ENCODE data around the gene FAM204A.

FAM204A gene

DNA sequence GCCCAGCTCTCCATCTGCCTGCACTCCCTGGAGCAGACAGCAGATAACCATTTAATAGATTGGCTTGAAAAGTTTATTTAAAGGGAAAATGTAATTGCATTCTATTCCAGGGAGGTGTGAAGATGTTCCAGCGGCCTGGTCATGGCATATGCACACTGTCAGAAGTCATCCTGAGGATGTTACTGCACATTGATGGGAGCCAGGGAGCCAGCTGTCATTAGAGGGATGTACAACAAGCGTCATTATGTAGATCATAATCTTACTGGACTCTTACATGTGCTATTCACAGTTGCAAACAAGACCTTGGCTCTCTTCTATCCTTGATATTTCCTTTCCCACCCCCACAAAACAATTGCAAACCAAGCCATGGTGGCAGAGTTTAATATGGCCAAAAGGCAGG lies 65.4 kb downstream of the FAM204A start:
- DNase-seq: no peak

DNA sequence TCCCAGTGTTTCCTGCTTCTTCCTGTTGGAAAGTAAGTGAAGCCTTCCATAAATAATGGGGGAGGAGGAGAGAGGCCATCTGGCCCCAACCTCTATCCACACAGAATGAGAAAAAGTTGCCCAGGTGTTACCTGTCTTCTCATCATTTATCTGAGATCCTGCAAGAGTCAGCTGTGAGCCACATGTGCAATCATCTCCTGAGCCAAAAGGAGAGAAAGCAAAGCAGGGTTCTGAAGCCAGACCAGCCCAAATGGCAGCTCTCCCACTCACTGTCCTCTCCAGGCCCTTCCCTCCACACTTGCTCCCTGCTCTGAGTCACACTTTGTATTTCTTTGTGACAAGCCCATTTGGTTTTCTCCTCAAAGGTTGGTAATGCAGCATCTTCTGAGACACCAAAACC lies 65.9 kb downstream of the FAM204A start:
- DNase-seq: no peak

DNA sequence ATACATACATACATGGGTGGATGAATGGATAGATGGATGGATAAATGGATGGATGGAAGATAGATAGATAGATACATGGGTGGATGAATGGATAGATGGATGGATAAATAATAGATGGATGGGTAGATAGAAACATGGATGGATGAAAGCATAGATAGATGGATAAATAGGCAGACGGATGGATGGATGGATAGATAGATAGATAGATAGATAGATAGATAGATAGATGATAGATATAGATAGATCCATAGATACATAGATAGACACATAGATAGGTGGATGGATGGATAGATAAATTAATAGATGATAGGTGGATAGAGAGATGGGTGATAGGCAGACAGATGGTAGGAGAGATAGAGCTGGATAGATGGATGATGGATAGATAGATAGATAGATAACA lies 68.5 kb downstream of the FAM204A start:
- no peak for DNase-seq

DNA sequence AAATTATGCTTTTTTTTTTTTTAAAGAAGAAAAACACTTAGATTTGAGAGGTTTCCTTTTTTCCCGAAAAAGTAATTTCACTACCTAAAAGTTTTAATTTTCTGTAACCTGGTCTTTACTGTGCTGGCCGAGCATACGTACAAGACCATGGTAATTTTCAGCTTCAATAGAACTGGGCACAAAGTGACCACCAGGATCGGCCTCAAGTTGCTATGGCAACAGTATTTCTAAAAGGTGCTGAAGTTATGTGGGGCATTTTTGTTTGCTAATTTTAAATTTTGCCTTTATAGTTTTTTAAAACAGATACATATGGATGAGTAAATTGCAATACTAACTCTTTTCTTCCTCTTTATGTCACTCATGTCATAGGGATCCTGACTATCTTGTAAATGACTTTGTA lies 69.4 kb downstream of the FAM204A start:
- no peak for DNase-seq

DNA sequence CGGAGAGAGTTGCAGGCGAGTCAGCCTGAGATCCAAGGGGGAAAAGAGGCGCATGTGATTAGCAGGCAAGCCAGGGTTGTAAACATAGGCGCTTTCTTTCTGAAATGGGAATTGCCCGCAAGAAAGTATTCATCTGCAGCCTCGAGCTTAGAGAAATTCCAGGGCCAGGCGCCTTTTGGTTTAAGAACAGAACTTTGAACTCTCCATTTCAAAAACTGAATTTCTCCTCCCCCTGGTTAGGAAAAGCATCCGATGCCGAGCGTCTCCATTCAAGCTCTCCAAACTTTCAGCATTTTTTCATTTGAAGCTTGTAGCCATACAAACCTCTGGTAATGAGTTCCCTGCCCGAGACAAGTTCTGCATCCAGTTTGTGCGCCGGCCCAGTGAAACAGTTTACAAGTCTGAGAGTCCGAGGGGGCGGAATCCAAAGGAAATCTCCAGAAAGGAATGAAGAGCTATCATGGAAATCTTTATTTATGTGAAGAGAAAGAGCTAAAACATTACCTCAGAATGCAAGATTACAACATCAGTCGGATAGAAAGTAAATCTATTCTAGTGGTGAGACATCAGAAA lies 69.9 kb downstream of the FAM204A start:
- DNase-seq: no peak

DNA sequence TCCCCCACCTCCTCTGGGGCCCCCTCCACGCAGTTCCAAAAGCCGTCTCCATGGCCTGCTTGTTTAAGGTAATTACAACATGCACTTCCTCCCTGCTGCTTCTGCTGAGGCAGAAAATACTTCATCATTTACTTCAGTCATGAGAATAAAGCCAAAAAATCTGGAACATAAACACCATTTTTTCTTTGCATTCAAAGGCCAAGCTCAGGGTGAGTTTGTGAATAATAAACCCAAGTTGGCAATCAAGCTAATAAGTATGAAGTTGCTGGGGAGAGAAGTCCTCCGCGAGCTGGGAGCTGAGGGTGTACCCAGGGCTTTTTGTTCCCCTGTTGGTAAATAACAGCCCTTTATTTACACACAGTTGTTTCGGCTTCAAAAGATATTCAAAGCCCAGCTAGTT lies 70.5 kb downstream of the FAM204A start:
- DNase-seq: no peak

DNA sequence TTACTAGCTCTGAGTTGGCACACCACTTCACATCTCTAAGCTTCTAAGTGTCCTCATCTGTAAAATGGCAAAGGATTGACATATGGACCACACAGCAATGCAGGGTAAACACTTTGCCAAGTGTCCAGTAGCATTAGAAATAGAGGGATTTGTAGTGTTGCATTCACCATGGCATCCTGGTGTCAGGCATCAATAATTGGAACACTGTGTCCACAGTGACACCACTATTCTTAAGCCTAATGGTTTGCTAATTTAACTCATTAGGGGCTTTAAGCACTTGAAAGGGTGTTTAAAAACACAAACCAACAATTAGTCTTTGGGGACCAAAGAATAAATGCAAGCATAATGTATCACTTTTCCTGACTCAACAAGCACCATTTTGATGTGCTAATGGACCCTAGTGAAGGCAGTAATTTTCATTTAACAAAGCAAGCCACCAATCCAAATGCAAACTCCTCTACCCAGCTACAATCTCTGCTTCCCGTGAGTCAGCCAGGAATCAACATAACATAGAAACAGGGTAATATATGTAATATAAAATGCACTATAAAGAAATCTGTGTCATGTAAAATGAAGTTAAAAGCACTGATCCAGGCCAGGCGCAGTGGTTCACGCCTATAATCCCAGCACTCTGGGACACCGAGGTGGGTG lies 75.9 kb downstream of the FAM204A start:
- no peak for DNase-seq

DNA sequence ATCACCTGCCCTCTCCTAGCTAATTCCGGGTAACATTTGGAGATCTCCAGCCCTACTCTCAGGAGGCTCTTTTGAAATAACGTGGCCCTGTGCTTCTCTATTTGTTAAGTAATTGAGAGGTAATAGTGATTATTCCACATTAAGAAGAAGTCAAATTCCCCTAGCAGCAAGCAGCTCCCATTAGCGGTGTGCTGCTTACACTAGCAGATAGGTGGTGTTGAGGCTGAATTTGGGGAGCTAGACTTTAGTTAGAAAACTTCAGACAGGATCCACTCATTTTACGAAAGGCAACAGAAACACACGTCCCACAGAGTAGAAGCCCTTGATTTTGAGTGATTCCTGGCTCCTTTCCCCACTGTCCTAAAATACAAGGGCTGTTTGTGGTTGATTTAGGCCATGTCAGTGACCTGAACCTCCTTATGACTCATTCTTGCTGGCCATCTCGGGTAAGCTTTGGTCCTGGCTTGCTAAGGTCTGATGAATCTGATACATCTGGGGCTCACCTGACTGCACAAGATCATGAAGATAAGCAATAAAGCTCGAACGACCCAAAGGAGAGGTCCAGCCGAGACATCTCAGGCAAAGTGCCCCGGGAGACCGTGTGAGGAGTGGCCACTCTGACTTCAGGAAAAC lies 77.2 kb downstream of the FAM204A start:
- DNase-seq: no peak

DNA sequence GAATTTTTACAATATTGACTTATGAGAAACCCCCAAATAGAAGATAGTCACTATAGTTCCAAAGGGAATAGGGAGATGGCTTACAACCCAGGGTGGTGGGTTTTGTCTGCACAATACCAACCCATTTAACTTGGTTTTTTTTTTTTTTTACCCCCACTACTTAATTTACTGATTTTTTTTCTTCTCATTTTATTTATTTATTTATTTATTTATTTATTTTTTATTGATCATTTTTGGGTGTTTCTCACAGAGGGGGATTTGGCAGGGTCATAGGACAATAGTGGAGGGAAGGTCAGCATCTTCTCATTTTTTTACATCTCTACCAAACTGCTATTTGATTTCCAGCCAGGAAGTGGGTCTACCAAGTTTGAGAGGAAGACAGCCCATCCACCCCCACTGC lies 77.9 kb downstream of the FAM204A start:
- no peak for DNase-seq

DNA sequence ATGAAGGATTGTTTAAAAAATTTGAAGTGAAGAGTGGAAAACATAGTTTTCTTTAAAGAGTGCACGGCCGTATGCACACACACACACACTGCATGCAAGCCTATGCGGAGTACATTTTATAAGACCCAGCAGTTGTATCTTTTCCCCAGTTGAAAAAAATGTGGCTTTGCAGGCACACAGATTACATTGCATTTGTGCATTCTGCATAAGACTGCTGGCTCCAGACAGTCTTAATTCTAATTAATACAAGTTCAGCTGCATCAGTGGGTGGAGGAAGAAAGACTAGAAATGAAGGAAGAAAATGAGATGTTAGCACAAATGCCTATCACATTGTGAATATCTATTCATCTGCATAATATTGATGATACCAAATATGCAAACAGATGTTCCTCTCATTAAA lies 79.6 kb downstream of the FAM204A start:
- DNase-seq: no peak

DNA sequence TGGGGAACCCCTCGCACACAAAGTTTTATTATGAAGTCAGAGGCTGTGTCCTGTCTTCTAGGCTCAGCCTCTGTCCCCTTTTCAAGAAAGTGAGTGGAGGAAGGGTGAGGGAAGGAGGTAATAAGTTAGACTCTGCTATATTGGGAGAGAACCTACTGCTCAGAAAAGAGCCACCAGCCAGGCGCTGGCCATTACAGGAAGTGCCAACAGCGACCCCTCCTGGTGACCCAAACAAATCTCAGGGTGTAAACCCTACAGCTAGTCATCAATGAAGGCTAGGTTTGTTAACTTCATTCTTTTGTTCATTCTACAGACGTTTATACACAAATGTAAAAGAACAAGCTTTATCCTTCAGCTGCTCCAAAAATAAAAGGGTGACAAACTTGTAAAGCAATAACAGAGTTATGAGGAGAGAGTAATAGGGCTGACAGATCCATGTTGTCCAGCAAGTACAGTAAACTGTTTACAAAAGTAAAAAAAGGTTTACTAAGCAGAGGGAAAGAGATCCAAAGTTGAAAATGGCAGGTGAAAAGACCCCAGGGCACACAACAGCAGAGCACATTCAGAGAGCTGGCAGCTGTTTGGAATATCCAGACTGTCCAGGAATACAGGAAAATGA lies 82.7 kb downstream of the FAM204A start:
- no peak for DNase-seq

DNA sequence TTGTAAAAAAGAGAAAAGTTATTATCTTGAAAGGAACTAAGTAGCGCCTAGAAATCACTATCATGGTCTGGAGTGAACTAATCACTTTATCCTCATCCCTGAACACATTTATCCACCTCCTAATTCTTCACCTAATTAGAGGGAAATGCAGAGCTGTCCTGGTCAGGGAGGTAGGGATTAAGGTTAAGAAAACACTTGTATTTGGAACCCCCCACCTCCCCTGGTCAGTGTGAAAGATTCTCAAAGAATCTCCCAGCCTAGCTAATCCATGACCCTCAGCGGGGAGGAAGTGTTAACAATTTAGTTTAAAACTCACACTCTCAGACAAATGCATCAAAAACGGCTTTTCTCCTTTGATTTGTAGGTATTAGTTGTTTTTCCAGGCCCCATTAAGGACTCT lies 83.8 kb downstream of the FAM204A start:
- no peak for DNase-seq

DNA sequence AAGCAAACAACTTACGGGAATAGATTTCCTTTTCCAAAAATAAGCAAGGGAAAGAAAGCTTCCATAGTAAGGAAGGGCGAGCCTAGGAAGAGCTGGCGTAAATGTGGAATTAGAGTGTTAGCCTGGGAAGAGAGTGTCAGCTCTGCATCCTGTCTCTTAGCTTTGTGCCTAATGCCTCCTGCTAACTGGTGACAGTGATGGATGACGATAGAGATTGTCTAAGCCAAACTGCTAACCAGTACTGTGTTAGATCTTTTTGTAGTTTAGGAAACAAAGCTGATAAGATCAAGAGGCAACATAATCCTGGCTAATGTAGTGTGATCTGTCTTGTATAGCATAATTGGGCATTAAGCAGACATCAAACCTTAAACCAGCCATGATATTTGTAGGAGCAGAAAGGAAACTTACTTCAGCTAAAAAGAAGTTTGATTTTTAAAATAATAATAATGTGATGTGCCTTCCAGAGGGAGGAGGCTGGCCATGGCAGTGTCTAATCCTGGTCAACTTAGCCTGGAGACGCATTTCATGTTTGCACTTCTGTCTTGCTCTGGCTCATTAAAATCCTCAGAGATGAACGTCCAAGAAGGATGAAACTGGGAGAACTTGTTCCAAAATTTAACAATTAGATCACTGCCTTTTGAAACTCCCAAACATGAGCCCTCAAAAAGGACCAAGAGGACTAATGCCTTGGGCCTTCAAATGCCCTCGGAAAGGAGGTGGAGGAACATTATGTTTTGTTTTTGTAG lies 85.1 kb downstream of the FAM204A start:
- DNase-seq: no peak

DNA sequence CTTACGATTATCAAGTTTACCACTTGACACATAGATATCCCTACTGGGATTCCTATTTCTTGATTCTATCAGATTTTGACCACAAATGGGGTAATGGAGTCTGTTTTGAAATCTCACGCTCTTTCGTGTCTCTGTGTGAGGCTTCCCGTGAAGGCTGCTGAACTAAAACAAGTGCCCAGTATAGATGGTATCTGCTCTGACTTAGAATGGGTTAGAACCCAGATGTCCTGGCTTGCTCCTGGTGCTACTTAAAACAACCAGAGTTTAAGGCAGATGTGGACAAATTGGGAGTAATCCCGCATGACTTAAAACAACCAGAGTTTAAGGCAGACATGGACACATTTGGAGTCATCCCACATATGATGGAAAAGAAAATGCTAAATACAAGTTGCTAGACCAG lies 85.9 kb downstream of the FAM204A start:
- DNase-seq: no peak

DNA sequence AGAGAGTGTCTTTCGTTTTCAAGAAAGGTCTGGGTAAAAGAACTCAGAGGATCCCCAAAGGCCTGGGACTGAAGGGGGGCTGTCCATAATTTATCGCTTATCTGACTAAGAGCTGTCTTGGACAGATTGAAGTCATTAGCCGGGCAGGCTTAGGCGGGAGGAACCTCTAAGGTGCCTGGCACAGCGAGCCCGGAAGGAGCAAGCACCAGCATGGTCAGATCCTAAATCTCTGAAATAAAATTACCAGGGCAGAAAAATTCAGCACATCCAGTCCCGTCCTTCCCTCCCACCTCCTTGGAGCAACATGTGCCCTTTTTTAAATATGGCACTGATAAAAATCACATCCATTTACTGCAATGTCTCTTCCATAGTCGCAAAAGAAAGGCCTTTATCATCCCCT lies 86.8 kb downstream of the FAM204A start:
- no peak for DNase-seq

DNA sequence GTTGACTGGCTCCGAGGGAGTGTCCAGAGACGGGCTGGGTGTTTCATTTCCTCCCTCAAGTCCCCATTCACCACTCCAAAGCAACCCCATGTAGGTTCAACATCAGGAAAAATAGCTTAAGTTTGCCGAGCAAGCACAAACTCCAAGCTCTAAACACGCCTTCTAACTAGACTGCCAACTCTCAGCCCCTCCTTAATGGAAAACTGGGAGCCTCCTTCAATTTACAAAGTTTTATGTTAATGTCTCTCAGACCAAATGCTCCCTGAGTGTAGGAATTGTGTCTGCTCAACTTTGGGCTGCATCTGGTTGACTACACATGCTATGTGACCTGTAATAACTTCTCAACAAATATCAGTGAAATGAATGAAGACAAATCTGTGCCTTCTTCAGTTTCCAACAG lies 87.5 kb downstream of the FAM204A start:
- no peak for DNase-seq

DNA sequence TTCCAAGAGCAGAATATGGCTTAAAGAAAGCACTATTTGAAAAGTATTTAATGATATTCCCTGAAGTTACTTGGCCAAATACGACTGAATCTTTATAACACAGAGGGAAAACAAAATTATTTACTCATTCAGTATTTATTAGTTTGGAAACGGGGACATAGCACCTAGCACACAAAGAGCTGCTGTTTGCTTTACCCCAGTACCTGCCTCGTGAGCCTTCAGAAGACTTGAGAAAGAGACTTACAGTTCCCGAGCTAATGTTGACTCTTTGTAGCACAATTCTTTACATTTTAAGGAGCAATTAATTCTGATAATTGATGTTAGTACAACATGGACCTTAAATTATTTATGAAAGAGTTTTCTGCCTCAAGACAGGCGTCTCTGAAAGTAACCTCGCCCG lies 88.7 kb downstream of the FAM204A start:
- no peak for DNase-seq

DNA sequence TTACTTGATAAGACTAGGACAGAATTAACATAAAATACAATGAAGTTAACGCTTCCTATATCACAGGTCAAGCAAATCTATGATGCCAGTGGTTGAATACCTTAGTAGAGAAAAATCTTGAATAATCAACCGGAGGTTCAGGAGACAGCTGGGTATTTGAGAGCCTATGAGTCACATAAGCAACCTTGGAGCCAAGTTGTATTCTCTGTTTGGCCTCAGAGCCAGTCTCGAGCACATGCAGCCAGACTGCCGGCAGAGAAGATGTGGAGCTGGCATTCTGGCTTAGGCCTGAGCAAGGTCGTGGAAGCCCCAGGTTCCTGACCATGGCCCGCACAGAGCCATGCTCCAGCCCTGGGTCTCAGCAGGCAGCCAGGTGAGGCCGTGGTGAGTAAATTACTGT lies 90.3 kb downstream of the FAM204A start:
- DNase-seq: no peak

DNA sequence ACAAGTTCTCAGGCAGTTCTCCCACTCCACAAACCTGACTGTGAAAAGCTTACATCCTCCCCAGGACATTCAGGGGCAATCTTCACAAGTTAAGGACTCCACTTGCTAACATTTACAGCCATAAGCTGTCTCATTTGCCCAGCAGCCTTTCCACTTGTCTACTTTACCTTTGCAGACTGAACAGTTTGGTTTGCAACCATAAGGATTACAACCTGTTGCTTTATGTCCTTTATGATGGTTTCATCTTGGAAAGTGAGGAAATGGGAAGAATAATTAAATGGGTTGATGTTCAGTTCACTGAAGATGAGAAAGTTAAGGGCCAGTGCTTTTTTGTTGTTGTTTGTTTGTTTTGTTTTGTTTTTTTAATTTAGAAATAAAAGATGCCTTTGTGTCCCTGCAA lies 92.4 kb downstream of the FAM204A start:
- DNase-seq: no peak

All from CD4-positive, alpha-beta T cell treated with Interleukin-1 beta for 1 hour (primary cell).